Fibroblast of skin of abdomen (primary cell): ENCODE results near the gene CSNK1G2.
A peak's percentile ranks its signal among the peaks of the same experiment; 100 is the strongest.

Experiments used
- DNase-seq: peaks from one replicate; pipeline ENCODE4 v3.0.0-alpha.2; 2013

CSNK1G2 gene

GRCh38 chr19:1944916-1945561, 4.1 kb downstream of the CSNK1G2 start:
- no peak for DNase-seq

GRCh38 chr19:1945899-1946298, 4.9 kb downstream of the CSNK1G2 start:
- peak; percentile 25 for DNase-seq

DNA sequence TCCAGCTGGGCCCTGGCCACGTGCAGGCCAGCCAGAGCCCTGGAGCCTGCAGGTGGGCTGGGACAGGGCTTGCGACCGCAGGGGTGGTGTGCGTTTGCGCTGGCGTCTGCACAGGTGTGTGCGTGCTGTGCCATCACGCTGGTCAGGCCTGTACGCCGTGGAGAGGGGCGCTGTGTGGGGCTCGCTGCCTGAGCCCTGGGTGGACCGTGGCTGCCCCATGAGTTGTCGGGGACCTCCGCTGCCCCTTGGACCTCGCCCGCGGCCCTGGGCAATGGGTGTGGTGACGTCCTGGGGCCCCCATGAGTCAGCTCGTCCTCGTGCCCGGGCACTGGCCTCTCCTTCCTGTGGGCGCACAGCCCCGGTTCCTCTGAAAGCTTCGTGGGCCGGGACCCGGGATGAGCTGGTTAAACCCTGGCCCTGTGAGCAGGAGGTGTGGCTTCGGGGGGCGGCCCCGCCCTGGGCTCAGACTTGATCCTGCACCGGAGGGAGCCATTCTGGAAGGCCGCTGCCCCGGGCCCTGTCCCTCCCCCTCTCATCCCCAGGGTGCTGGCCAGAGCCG, 6.8 kb downstream of the CSNK1G2 start:
- no peak for DNase-seq

- DNase-seq = no peak
Observed at GRCh38 chr19:1949304-1950101, 8.5 kb downstream of the CSNK1G2 start.

- no peak for DNase-seq
Observed at GRCh38 chr19:1950640-1951039, 9.7 kb downstream of the CSNK1G2 start.

- no peak for DNase-seq
Observed at GRCh38 chr19:1952635-1953034, 11.7 kb downstream of the CSNK1G2 start.

- no peak for DNase-seq
Observed at GRCh38 chr19:1953037-1953436, 12.1 kb downstream of the CSNK1G2 start.

- DNase-seq = no peak
Observed at GRCh38 chr19:1953441-1954094, 12.6 kb downstream of the CSNK1G2 start.

GRCh38 chr19:1954532-1954933, 13.6 kb downstream of the CSNK1G2 start:
- no peak for DNase-seq

- no peak for DNase-seq
Observed at GRCh38 chr19:1955171-1956121, 14.5 kb downstream of the CSNK1G2 start.

DNA sequence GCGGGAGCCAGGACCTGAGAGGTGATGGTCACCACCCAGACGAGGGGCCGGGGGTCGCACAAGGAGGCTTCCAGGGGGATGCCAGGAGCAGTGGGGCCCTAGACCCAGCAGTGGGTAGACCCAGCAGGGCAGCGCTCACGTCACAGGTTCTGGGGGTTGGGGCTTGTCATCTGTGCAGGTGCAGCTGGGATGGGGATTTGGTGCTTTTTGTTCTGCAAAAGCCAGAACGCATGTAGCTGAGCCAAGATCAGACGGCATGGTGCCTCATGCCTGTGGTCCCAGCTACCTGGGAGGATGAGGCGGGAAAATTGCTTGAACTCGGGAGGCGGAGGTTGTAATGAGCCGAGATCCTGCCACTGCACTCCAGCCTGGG, 15.1 kb downstream of the CSNK1G2 start:
- DNase-seq = no peak

DNA sequence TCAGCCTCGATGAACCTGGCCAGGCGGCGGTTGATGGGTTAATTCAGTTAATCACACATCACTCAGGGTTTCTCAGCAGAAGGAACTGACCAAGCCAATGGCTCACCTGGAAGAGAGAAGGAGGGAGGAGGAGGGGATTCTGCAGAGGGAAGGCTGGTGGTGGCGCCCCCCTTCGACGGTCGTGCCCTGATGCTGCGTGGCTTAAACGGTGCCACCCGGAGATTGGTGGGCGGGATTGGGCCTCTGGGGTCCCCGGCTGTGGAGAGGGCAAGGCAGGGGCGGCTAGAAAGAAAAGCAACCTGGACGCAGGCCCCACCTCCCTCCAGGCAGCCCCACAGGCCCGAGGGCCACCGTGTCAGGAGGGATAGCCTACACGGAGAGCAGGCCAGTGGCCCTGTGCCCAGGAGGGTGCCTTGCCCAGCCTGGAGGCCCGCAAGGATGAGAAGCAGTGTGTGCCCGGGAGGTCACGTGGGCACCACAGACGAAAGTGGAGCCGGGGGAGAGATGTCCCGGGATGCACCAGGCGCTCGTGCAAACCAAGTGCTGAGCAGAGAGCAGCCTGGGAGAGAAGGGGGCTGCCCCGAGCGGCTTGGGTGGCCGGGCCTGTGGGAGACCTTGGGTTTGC, 16.0 kb downstream of the CSNK1G2 start:
- no peak for DNase-seq

DNA sequence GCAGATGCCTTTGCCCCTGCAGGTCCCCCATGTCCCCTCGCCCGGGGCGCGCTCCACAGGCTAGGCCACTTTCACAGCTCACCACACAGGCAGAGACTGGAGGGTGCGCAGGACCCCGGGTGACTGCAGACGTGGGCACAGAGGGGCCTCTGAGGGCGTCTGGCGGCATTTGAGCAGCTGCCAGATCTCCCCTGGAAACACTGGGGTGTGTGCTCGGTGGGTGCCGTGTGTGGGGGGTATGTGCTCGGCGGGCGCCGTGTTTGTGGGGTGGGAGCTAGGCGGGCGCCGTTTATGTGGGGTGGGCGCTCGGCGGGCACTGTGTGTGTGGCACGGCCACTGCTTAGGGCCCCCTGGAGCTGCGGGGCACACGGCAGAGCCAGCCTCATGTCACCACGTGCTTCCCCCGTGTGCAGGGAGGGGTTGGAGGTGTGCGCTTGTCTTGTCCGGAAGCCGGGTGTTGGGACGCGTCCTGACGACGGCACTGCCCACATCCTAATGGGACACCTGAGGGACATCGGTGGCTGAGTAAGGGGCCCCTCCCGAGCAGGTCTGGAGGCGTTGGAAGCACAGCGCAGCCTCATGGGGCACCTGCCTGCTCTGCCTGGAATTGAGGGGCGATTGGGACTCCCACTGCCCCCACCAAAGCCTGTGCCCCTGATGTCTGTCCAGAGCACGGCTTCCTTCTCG, 16.7 kb downstream of the CSNK1G2 start:
- no peak for DNase-seq

DNA sequence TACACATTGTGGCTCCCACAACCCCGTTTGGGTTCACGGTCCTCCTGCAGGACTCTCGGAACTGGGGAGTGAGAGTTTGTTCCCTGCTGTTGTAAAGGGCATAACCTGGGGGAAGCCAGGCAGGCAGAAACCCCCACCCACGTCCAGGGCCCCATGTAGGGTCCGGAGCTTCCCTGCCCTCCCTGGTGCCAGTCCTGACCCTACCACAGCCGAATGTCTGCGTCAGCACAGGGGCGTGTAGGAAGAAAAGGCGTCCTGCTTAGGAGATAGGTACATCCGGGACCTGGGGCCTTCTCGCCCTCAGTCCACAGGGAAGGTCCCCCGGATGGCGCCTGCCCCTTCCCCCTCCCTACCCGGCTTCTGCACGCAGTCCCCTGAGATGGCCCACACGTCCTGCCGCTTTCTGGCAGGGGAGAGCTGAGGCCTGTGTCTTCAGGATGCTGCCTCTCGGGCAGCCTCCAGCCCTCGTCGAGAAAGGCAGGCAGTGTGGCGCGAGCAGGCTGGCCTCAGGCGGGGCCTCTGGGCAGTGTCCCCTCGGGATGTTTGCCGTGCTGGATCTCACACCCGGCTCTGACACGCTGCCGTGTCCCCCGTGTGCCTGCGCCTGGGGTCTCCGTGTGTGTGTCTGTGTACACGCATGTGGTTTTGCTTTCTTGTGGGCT, 19.1 kb downstream of the CSNK1G2 start:
- DNase-seq = no peak

DNA sequence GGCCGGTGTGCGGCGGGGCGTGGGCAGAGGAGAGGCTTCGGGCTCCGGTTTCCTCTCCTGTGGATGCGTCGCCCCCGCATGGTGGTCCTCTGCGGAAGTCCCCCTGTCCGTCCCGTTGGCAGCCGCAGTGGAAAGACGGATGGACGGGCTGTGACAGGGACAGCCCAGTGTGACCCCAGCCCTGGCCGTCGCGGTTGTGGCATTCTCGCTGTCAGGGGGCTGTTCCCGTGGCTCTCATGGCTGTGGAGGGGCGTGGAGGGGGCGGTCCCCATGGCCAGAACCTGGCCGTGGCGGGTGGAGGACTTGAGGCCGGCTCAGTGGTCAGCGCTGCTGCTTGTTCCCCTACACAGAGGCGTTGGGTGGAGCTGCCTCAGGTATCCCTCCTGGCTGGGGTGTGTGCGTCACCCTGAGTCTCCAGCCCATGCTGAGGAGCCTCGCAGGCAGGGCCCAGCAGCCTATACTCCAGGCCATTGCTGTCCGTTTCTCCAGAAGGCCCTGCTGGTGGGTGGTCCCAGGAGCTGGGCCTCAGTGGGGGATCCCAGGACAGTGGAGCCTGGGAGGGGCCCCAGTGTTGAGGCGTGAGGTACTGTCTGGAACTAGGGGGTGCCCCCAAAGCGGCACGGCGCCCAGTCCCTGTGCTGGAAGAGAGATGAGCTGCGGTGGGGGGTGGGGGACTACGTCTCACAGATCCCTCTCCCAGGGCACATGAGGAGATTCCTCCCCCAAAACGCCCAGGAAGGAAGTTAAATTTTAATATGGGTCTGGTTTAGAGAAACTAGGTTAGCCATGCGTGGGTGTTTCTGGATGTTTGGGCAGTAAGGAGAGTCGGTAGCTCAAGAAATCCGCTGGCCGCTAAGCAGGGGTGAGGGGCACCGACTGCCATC, 20.3 kb downstream of the CSNK1G2 start:
- DNase-seq = no peak

GRCh38 chr19:1962674-1963073, 21.7 kb downstream of the CSNK1G2 start:
- no peak for DNase-seq

DNA sequence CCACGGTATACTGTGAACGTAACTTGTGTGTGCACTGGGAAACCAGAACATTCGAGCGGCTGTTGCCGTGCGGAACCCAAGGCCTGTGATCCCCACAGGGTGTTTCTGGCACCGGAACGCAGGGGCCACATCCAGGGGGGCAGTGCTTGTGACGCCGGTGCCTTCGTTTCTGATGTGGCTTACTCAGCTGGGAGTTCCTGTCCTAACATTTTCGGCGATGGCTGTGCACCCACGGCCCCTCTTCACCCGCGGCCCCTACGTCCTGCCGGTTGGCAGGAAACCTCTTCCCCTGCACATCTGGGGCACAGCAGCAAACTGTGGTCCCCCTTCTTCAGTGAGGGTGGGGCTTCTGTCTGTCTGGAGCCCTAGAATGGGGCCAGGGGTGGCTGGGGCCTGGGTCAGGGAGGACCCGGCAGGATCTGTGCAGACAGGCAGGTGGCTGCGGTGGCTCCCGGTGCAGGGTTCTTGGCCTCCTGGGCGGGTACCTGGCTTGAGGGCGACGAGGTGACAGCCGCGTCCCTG, 26.2 kb downstream of the CSNK1G2 start:
- DNase-seq = no peak

DNA sequence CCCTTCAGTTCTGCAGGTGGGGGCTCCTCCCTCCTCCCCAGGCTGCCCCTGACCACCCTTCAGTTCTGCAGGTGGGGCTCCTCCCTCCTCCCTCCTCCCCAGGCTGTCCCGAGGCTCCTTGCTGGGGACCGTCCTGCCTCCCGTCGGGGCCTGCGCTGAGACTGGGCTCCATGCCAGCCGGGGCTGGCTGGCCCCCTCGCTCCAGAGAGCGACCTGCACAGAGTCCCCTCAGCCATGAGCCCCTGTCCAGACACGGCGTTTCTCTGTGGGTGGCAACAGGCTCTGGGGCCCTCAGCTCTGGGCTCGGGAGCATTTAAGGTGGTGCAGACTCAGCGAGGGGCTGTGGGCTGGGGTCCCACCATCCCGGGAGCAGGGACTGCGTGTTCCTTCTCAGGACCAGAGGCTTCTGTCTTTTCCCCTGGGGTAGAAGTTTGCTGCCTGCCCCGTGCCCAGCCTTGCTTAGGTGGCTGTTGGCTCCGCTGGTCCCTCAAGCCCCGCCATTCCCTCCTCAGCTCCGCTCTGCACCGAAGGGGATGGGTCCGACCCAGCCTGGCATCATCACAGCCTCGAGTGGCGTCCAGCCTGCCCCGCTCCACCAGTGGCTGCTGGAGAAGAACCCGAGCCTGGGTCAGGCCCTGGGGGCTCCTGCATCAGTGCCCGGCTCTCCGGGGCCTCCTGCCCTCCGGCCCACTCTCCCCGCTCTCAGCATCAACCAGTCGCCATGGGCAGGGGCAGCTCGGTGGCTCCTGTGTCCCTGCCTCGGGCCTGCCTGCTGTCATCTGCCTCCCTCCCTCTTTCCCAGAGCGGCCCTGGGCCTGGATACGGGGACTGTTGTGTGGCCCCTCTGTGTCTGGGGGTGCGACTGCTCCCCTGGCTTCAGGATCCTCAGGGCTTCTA, 27.6 kb downstream of the CSNK1G2 start:
- DNase-seq = no peak
